Measurements from ENCODE around the gene PSMC4.
"Not testable (repeated sequence)": the region's sequence is repeated elsewhere in the genome, so short reads cannot be mapped to it uniquely, and the experiment has no call there.

PSMC4 gene

DNA sequence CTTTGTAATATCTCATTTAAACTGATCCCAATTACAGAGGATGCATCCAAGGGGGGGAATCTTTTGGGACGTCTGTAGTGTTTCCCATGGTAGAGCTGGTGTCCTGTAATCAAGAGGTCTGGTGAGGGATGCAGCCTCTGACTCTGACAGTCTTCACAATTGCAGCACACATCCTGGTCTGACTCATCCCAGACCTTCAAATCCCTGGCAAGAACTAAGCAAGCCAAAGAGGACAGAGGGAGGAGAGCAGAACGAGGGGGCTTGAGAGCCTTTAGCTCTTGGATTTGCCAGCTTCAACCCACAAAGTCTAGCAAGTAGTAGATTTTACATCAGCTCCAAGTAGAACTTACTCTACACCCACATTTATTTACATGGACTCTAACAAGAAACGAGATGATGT is 19.3 kb upstream of the PSMC4 start:
- Mint-ChIP-seq H3K9me3 (peaks cover 5% of the 10 kb centered on the region), H3K4me3 (peak overlapping the region; percentile 66), H3K27me3 (no peaks in the 10 kb centered on the region), H3K36me3 (ENCODE audit: insufficient read depth) (peaks cover 8% of the 10 kb centered on the region), H3K4me1 (peaks cover 49% of the 10 kb centered on the region), H3K27ac (ENCODE audit: low read depth) (peak overlapping the region; percentile 94)
- DNase-seq (ENCODE audit: low spot score in 2 of 2): no peak
- ATAC-seq (replicated peaks; ENCODE audit: extremely low read depth, poor library complexity, severe bottlenecking): no peak

DNA sequence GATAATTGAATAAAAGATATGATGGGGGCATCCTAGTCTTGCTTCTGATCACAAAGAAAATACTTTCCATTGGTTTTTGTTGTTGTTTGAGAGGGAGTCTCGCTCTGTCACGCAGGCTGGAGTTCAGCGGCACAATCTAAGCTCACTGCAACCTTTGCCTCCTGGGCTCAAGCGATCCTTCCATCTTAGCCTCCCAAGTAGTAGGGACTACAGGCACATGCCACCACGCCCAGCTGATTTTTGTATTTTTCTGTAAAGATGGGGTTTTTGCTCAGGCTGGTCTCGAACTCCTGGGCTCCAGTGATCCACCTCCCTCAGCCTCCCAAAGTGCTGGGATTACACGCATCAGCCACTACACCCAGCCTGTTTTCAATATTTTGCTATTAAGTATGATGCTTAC is 17.1 kb upstream of the PSMC4 start:
- H3K36me3 Mint-ChIP-seq (ENCODE audit: insufficient read depth): peaks cover 8% of the 10 kb centered on the region
- peaks cover 5% of the 10 kb centered on the region for H3K9me3 Mint-ChIP-seq
- H3K4me3 Mint-ChIP-seq: no peak overlapping the region
- peaks cover 44% of the 10 kb centered on the region for H3K4me1 Mint-ChIP-seq
- ATAC-seq (replicated peaks; ENCODE audit: extremely low read depth, poor library complexity, severe bottlenecking) (no peak), DNase-seq (ENCODE audit: low spot score in 2 of 2) (no peak)
- peak overlapping the region; percentile 94 for H3K27ac Mint-ChIP-seq (ENCODE audit: low read depth)
- no peaks in the 10 kb centered on the region for H3K27me3 Mint-ChIP-seq

DNA sequence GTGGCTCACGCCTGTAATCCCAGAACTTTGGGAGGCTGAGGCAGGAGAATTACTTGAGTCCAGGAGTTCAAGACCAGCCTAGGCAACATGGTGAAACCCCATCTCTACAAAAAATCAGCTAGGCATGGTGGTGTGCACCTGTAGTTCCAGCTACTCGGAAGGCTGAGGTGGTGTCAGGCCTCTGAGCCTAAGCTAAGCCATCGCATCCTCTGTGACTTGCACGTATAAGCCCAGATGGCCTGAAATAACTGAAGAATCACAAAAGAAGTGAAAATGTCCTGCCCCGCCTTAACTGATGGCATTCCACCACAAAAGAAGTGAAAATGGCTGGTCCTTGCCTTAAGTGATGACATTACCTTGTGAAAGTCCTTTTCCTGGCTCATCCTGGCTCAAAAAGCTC is 13.1 kb upstream of the PSMC4 start:
- H3K27me3 Mint-ChIP-seq; H3K36me3 Mint-ChIP-seq (ENCODE audit: insufficient read depth); H3K4me3 Mint-ChIP-seq; H3K9me3 Mint-ChIP-seq; DNase-seq (ENCODE audit: low spot score in 2 of 2); ATAC-seq (replicated peaks; ENCODE audit: extremely low read depth, poor library complexity, severe bottlenecking); H3K27ac Mint-ChIP-seq (ENCODE audit: low read depth): not testable (repeated sequence)
- H3K4me1 Mint-ChIP-seq: peaks cover 31% of the 10 kb centered on the region

DNA sequence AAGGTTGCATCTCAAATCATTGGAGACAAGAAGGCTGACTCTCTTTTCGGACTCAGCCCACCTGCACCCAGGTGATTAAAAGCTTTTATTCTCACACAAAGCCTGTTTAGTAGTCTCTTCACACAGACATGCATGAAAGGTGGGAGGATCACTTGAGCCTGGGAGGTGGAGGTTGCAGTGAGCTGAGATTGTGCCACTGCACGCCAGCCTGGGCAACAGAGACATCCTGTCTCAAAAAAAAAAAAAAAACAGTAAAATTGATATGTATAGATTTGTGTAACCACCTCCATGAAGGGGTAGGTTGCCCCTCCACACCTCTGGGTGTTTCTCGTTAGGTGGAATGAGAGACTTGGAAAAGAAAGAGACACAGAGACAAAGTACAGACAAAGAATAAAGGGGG is 12.0 kb upstream of the PSMC4 start:
- peak overlapping the region; percentile 78 for H3K27ac Mint-ChIP-seq (ENCODE audit: low read depth)
- not testable (repeated sequence) for H3K27me3 Mint-ChIP-seq; H3K36me3 Mint-ChIP-seq (ENCODE audit: insufficient read depth); ATAC-seq (replicated peaks; ENCODE audit: extremely low read depth, poor library complexity, severe bottlenecking); H3K4me3 Mint-ChIP-seq; H3K9me3 Mint-ChIP-seq; DNase-seq (ENCODE audit: low spot score in 2 of 2)
- peaks cover 20% of the 10 kb centered on the region for H3K4me1 Mint-ChIP-seq

DNA sequence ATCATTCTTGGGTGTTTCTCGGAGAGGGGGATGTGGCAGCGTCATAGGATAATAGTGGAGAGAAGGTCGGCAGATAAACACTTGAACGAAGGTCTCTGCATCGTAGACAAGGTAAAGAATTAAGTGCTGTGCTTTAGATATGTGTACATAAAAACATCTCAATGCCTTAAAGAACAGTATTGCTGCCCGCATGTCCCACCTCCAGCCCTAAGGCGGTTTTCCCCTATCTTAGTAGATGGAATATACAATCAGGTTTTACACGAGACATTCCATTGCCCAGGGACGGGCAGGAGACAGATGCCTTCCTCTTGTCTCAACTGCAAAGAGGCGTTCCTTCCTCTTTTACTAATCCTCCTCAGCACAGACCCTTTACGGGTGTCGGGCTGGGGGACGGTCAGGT is 11.6 kb upstream of the PSMC4 start:
- H3K4me3 Mint-ChIP-seq: not testable (repeated sequence)

DNA sequence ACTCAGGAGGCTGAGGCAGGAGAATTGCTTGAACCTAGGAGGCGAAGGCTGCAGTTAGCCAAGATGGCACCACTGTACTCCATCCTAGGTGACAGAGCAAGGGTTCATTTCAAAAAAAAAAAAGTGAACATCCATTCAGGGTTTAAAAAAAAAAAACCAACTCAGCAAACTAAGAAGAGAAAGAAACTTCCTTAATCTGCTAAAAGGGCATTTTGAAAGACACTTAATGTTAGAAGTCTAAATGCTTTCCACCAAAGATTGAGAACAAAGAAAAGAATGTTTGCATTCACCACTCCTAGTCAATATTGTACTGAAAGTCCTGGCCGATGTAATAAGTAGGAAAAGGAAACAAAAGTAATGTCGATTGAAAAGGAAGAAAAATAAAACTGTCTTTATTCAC is 7.1 kb upstream of the PSMC4 start:
- Mint-ChIP-seq H3K27me3 (no peaks in the 10 kb centered on the region), H3K36me3 (ENCODE audit: insufficient read depth) (peaks cover 4% of the 10 kb centered on the region), H3K4me1 (peaks cover 14% of the 10 kb centered on the region), H3K27ac (ENCODE audit: low read depth) (no peak overlapping the region), H3K4me3 (no peak overlapping the region), H3K9me3 (no peaks in the 10 kb centered on the region)
- ATAC-seq (replicated peaks; ENCODE audit: extremely low read depth, poor library complexity, severe bottlenecking) (no peak), DNase-seq (ENCODE audit: low spot score in 2 of 2) (no peak)

More for the DNA sequence above, 11.6 kb upstream of the PSMC4 start:
- DNase-seq (ENCODE audit: low spot score in 2 of 2); ATAC-seq (replicated peaks; ENCODE audit: extremely low read depth, poor library complexity, severe bottlenecking); H3K36me3 Mint-ChIP-seq (ENCODE audit: insufficient read depth); H3K9me3 Mint-ChIP-seq; H3K27me3 Mint-ChIP-seq: not testable (repeated sequence)
- Mint-ChIP-seq H3K27ac (ENCODE audit: low read depth) (peak overlapping the region; percentile 78), H3K4me1 (peaks cover 16% of the 10 kb centered on the region)

DNA sequence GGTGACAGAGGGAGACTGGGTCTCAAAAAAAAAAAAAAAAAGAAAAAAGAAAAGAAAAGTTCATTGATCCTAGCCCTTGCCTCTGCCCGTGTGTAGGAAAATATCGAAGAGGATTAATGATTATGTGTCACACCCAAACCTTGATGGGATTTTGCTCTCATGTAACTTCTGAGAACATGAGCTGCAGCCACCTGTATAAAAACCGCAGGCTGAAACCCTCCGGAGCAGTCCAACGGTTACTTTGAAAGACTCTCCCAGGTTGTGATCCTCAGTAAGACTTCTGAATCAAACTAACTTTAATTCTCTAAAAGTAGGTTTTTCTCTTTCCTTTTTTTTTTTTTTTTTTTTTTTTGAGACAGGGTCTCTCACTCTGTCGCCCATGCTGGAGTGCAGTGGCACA is 4.3 kb upstream of the PSMC4 start:
- ATAC-seq (replicated peaks; ENCODE audit: extremely low read depth, poor library complexity, severe bottlenecking): no peak
- peaks cover 27% of the 10 kb centered on the region for H3K4me1 Mint-ChIP-seq
- peaks cover 12% of the 10 kb centered on the region for H3K36me3 Mint-ChIP-seq (ENCODE audit: insufficient read depth)
- DNase-seq (ENCODE audit: low spot score in 2 of 2): no peak
- H3K9me3 Mint-ChIP-seq: no peaks in the 10 kb centered on the region
- H3K27me3 Mint-ChIP-seq: no peaks in the 10 kb centered on the region
- no peak overlapping the region for H3K4me3 Mint-ChIP-seq
- H3K27ac Mint-ChIP-seq (ENCODE audit: low read depth): no peak overlapping the region

DNA sequence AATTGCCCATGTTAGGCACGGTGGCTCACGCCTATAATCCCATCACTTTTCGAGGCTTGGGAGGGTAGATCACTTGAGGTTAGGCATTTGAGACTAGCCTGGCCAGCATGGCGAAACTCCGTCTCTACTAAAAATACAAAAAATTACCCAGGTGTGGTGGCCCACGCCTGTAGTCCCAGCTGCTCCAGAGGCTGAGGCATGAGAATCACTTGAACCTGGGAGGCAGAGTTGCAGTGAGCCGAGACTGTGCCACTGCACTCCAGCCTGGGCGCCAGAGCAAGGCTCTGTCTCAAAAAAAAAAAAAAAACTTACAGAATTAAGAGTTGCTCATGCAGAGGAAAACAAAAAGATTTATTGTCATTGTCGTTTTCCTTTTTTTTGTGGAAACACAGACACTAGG is 3.4 kb upstream of the PSMC4 start:
- H3K36me3 Mint-ChIP-seq (ENCODE audit: insufficient read depth): peaks cover 16% of the 10 kb centered on the region
- H3K27ac Mint-ChIP-seq (ENCODE audit: low read depth): no peak overlapping the region
- no peak overlapping the region for H3K4me3 Mint-ChIP-seq
- no peaks in the 10 kb centered on the region for H3K27me3 Mint-ChIP-seq
- peaks cover 31% of the 10 kb centered on the region for H3K4me1 Mint-ChIP-seq
- H3K9me3 Mint-ChIP-seq: no peaks in the 10 kb centered on the region
- DNase-seq (ENCODE audit: low spot score in 2 of 2) (no peak), ATAC-seq (replicated peaks; ENCODE audit: extremely low read depth, poor library complexity, severe bottlenecking) (no peak)

DNA sequence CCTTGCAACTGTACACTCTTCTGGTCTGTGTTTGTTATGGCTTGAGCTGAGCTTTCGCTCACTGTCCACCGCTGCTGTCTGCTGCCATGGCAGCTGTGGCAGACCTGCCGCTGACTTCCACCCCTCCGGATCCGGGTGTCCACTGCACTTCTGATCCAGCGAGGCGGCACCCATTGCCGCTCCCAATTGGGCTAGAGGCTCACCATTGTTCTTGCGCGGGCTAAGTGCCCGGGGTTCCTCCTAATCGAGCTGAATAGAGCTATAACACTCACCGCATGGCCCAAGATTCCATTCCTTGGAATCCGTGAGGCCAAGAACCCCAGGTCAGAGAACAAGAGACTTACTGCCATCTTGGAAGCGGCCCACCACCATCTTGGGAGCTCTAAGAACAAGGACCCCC is 2.2 kb upstream of the PSMC4 start:
- ATAC-seq (replicated peaks; ENCODE audit: extremely low read depth, poor library complexity, severe bottlenecking) (no peak), DNase-seq (ENCODE audit: low spot score in 2 of 2) (no peak)
- Mint-ChIP-seq H3K9me3 (no peaks in the 10 kb centered on the region), H3K27ac (ENCODE audit: low read depth) (peak overlapping the region; percentile 98), H3K4me1 (peaks cover 36% of the 10 kb centered on the region), H3K27me3 (no peaks in the 10 kb centered on the region), H3K36me3 (ENCODE audit: insufficient read depth) (peaks cover 25% of the 10 kb centered on the region), H3K4me3 (peak overlapping the region; percentile 97)

DNA sequence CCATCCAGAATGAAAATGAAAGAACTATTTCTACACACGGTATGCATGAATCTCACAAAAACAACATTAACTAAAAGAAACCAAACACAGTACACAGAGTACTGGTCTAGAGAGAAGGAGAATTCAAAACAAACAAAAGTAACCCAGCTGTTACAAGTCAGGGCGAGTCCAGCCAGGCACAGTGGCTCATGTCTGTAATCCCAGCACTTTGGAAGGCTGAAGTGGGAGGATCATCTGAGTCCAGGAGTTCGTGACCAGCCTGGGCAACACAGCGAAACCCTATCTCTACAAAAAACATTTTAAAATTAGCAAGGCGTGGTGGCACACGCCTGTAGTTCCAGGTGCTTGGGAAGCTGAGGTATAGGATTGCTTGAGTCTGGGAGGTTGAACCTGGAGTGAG is 1.7 kb upstream of the PSMC4 start:
- H3K4me3 Mint-ChIP-seq: peak overlapping the region; percentile 97
- no peak for ATAC-seq (replicated peaks; ENCODE audit: extremely low read depth, poor library complexity, severe bottlenecking)
- peaks cover 38% of the 10 kb centered on the region for H3K4me1 Mint-ChIP-seq
- H3K36me3 Mint-ChIP-seq (ENCODE audit: insufficient read depth): peaks cover 26% of the 10 kb centered on the region
- no peaks in the 10 kb centered on the region for H3K9me3 Mint-ChIP-seq
- H3K27me3 Mint-ChIP-seq: no peaks in the 10 kb centered on the region
- no peak for DNase-seq (ENCODE audit: low spot score in 2 of 2)
- peak overlapping the region; percentile 98 for H3K27ac Mint-ChIP-seq (ENCODE audit: low read depth)

DNA sequence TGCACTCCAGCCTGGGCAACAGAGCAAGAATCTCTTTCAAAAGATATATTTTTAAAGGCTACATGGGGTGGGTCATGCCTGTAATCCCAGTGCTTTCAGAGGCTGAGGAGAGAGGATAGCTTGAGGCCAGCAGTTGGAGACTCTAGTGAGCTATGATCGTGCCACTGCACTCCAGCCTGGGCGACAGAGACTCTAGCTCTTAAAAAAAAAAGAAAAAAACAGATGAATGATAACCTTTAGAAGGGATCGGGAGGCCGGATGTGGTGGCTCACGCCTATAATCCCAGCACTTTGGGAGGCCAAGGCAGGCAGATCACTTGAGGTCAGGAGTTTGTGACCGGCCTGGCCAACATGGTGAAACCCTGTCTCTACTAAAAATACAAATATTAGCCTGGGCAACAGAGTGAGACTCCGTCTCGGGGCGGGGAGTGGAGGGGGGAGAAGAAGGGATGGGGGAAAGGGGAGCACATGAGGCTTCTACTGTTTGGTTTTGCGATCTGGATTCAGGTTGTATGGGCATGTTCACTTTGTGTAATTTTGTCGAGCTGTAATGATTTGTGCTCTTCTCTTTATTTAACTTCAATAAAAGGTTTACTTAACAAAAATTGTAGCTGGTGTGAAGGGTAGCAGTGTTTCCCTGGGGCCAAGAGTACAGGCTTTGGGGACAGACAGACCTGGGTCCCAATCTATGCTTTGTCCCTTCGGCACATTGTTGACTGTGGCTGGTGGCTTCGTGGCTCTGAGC is 1.1 kb upstream of the PSMC4 start:
- no peak for ATAC-seq (replicated peaks; ENCODE audit: extremely low read depth, poor library complexity, severe bottlenecking)
- H3K4me1 Mint-ChIP-seq: peaks cover 38% of the 10 kb centered on the region
- DNase-seq (ENCODE audit: low spot score in 2 of 2): no peak
- no peaks in the 10 kb centered on the region for H3K9me3 Mint-ChIP-seq
- H3K36me3 Mint-ChIP-seq (ENCODE audit: insufficient read depth): peaks cover 32% of the 10 kb centered on the region
- H3K27me3 Mint-ChIP-seq: no peaks in the 10 kb centered on the region
- H3K4me3 Mint-ChIP-seq: peak overlapping the region; percentile 97
- peak overlapping the region; percentile 98 for H3K27ac Mint-ChIP-seq (ENCODE audit: low read depth)

DNA sequence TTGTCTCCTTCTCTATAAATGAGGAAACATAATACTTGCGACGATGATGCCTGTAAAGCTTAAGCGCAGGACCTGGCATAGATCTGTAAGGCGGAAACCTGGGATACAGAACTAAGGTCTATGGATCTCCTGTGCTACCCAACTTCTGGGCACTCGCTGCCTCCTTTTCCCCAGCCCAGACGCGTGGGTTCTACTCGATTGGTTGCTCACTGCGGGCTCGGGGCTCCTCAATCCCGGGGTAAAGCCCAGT is 615 bp upstream of the PSMC4 start:
- no peaks in the 10 kb centered on the region for H3K27me3 Mint-ChIP-seq
- DNase-seq (ENCODE audit: low spot score in 2 of 2) (no peak), ATAC-seq (replicated peaks; ENCODE audit: extremely low read depth, poor library complexity, severe bottlenecking) (peak; percentile 15)
- H3K4me1 Mint-ChIP-seq: peaks cover 38% of the 10 kb centered on the region
- peak overlapping the region; percentile 97 for H3K4me3 Mint-ChIP-seq
- H3K27ac Mint-ChIP-seq (ENCODE audit: low read depth): peak overlapping the region; percentile 98
- H3K36me3 Mint-ChIP-seq (ENCODE audit: insufficient read depth): peaks cover 35% of the 10 kb centered on the region
- H3K9me3 Mint-ChIP-seq: no peaks in the 10 kb centered on the region

DNA sequence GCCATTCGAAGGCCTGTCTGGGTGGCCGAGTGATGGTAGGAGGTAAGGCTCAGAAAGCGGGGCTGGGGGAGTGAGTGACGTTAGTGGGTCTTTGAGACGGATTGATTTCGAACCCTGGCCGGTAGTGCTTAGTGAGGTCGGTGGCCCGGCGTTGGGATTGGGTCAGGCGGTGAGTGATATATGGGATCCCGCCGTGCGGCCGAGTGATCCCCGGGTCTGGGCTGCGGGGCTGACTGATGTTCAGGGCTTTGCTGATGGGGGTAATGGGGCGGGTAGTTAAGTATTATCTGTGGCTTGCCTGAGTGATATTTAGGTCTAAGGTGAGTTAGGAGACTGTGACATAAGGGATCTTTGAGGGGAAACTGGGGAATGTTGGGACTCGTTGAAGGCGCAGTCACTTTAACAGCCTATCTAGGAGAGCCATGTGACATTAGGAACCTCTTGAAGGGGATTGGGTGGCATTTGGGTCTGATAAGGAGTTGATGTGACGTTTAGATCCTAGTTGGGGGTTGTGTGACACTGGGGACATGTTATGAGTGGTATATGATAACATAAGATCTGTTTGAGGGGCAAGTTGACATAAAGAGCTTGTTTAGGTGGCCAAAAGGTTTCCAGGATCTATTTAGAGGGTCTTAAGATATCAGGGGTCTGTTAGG is 543 bp downstream of the PSMC4 start:
- peak overlapping the region; percentile 97 for H3K4me3 Mint-ChIP-seq
- DNase-seq (ENCODE audit: low spot score in 2 of 2) (no peak), ATAC-seq (replicated peaks; ENCODE audit: extremely low read depth, poor library complexity, severe bottlenecking) (no peak)
- H3K27me3 Mint-ChIP-seq: no peaks in the 10 kb centered on the region
- H3K4me1 Mint-ChIP-seq: peaks cover 38% of the 10 kb centered on the region
- no peaks in the 10 kb centered on the region for H3K9me3 Mint-ChIP-seq
- H3K27ac Mint-ChIP-seq (ENCODE audit: low read depth): peak overlapping the region; percentile 98
- peaks cover 44% of the 10 kb centered on the region for H3K36me3 Mint-ChIP-seq (ENCODE audit: insufficient read depth)

Measured in central memory CD8-positive, alpha-beta T cell (primary cell).